ENCODE data around the gene HIRA. TPM values are rescaled to one million over a fixed set of nuclear protein-coding genes. Genes with fewer than 3 reads are reported as not detected.

The HIRA gene
- total and polyA plus RNA-seq, 2 of the 8 experiments (the other 6 are each of a cell fraction or from before 2014, with no cell fraction given): 34.9 to 67.2 TPM

DNA sequence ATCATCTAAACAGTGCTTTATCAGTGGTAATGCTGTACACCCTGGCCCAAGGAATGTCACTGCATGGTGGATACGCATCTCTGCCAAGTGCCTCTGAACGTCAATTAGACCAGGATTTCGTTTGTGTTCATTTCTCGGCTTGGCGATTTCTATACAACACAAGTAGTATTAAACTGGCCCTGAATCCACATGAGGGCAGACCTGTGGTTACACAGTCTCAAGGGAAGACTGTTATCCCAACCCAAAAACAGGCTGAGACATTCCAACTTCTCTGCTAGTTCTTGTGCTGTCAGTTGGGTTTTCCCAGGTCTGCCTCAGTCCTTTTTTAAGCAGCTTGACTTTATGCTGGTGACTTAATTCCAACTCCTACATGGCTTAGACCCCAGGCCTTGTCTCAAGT is 58.1 kb downstream of the HIRA start:
- Histone ChIP-seq H3K23me2 (ENCODE audit: low read depth, low read length) (no peaks in the 10 kb centered on the region), H2BK12ac (ENCODE audit: low read depth, low read length) (no peak overlapping the region), H2AK5ac (ENCODE audit: low read depth, low read length) (no peak overlapping the region), H3K4ac (replicated peaks; ENCODE audit: insufficient read length, low read depth, low read length) (no peak overlapping the region), H3K9me3 (ENCODE audit: insufficient read depth in 2 of 2, low read depth in 1 of 2, low read length in 1 of 2) (no peaks in the 10 kb centered on the region), H3K4me1 (replicated peaks in 1 of 4; ENCODE audit: control insufficient read depth in 3 of 4, insufficient read depth in 4 of 4, low read length in 3 of 4) (no peaks in the 10 kb centered on the region), H3K4me3 (ENCODE audit: extremely low read depth in 1 of 4, insufficient read depth in 2 of 4, low read depth in 3 of 4, low read length in 4 of 4) (no peak overlapping the region), H3K56ac (replicated peaks; ENCODE audit: insufficient read length, low read depth, low read length) (no peak overlapping the region), H2BK120ac (replicated peaks; ENCODE audit: low read depth, low read length) (no peak overlapping the region), H3K23ac (ENCODE audit: insufficient read length) (no peak overlapping the region), H2BK20ac (ENCODE audit: low read length) (no peak overlapping the region), H3K27ac (ENCODE audit: low read depth, low read length) (no peak overlapping the region), H3K79me2 (ENCODE audit: control insufficient read depth in 1 of 2, insufficient read depth in 2 of 2, low read length in 2 of 2) (no peaks in the 10 kb centered on the region), H4K91ac (replicated peaks; ENCODE audit: insufficient read length, low read length) (no peak overlapping the region), H4K8ac (ENCODE audit: extremely low read depth, insufficient read depth, low read length) (no peak overlapping the region), H4K20me1 (replicated peaks in 1 of 2; ENCODE audit: control insufficient read depth in 1 of 2, insufficient read depth in 2 of 2, low read length in 2 of 2) (peaks cover 0 to 2% of the 10 kb centered on the region in 2 experiments), H2AFZ (ENCODE audit: low read length) (no peak overlapping the region), H3K9ac (replicated peaks in 1 of 4; ENCODE audit: extremely low read depth in 1 of 4, low read depth in 3 of 4, low read length in 3 of 4) (no peak overlapping the region), H4K5ac (ENCODE audit: insufficient read length, low read depth, low read length) (no peak overlapping the region), H3K27me3 (replicated peaks in 1 of 4; ENCODE audit: control insufficient read depth in 3 of 4, extremely low read depth in 1 of 4, insufficient read depth in 3 of 4, low read length in 3 of 4) (no peaks in the 10 kb centered on the region), H3K14ac (ENCODE audit: insufficient read length) (no peak overlapping the region), H3K36me3 (ENCODE audit: control insufficient read depth in 2 of 4, insufficient read depth in 4 of 4, low read length in 3 of 4) (peaks cover 25 to 65% (median 47%) of the 10 kb centered on the region in 4 experiments; a peak in 7 of 8 replicates), H2BK15ac (ENCODE audit: low read length) (no peak overlapping the region), H3K18ac (ENCODE audit: extremely low read depth, low read length) (no peak overlapping the region), H3K79me1 (ENCODE audit: low read depth, low read length) (no peaks in the 10 kb centered on the region), H2BK5ac (ENCODE audit: low read depth, low read length) (no peak overlapping the region), H3K4me2 (ENCODE audit: insufficient read depth in 1 of 2, low read depth in 2 of 2, low read length in 2 of 2) (no peak overlapping the region)
- DNase-seq (ENCODE audit: low read depth in 1 of 2, low spot score in 2 of 2): no peak
- CTCF ChIA-PET (ENCODE audit: partially characterized antibody): interaction anchor here (1.4 kb wide), 1 partner anchor 8 kb away, joined by 5 read pairs; no protein-coding TSS in a partner anchor
- 89% methylated on average over 5 of the region's 5 CpGs; no CpG with 5 or more reads in 1 of the 2 experiments for WGBS, 2 experiments (ENCODE audit: extremely low coverage in 1 of 2, insufficient coverage in 1 of 2, insufficient read length in 1 of 2, insufficient replicate concordance in 2 of 2, low coverage in 1 of 2, low lambda C conversion rate in 2 of 2, missing lambda C conversion rate in 1 of 2)
- POLR2A ChIA-PET (ENCODE audit: partially characterized antibody): no interaction called here
- FAIRE-seq: no peak
- TF ChIP-seq GTF2F1 (IDR thresholded peaks at IDR 0.05; ENCODE audit: borderline replicate concordance, low read depth, low read length) (no peak), ZNF274 (IDR thresholded peaks at IDR 0.05; ENCODE audit: borderline replicate concordance, extremely low read depth, low read length) (no peak), BRCA1 (IDR thresholded peaks at IDR 0.05; ENCODE audit: low read depth, low read length) (no peak)
